Small intestine (tissue), 7 donors: ENCODE data around the gene SLC12A3. TPM values are rescaled to one million over a fixed set of nuclear protein-coding genes. Genes with fewer than 3 reads are reported as not detected.
A peak's percentile ranks its signal among the peaks of the same experiment; 100 is the strongest.
"Not testable (repeated sequence)": the region's sequence is repeated elsewhere in the genome, so short reads cannot be mapped to it uniquely, and the experiment has no call there.

ENCODE experiments used
- DNase-seq, 2 donors: peaks; one replicate each; pipeline versions ENCODE4 v3.0.0 to v3.0.0-alpha.2; 2013
- FAIRE-seq: peaks from 2 replicates; lab custom pipeline; 2012; peaks lifted over from hg19 to GRCh38; lab: Jason Lieb, UNC
- H3K27ac ChIP-seq, 3 donors: one replicate each; pipeline ENCODE4 v1.5.1; 2013; ENCODE audit warnings: low read length in 2 of 3, mild to moderate bottlenecking in 2 of 3, control low read depth in 1 of 3, inconsistent platforms in 1 of 3, low read depth in 1 of 3, moderate library complexity in 1 of 3
- H3K27me3 ChIP-seq, 3 donors: one replicate each; pipeline ENCODE4 v1.6.1; 2013; ENCODE audit warnings: low read length in 3 of 3, inconsistent platforms in 1 of 3; ENCODE audit not compliant: control insufficient read depth in 3 of 3, insufficient read depth in 3 of 3
- H3K36me3 ChIP-seq, 3 donors: one replicate each; pipeline ENCODE4 v1.6.1; 2013; ENCODE audit warnings: low read length in 3 of 3, inconsistent platforms in 1 of 3, low read depth in 1 of 3, mild to moderate bottlenecking in 1 of 3, moderate library complexity in 1 of 3; ENCODE audit not compliant: control insufficient read depth in 3 of 3, insufficient read depth in 2 of 3
- H3K4me1 ChIP-seq, 3 donors: one replicate each; pipeline ENCODE4 v1.6.1; 2013; ENCODE audit warnings: low read length in 2 of 3, inconsistent platforms in 1 of 3, low read depth in 1 of 3, mild to moderate bottlenecking in 1 of 3, moderate library complexity in 1 of 3; ENCODE audit not compliant: control insufficient read depth in 3 of 3, insufficient read depth in 2 of 3
- H3K4me3 ChIP-seq, 3 donors: one replicate each; pipeline ENCODE4 v1.5.1; 2013; ENCODE audit warnings: low read length in 3 of 3, control low read depth in 1 of 3, inconsistent platforms in 1 of 3, low read depth in 1 of 3, mild to moderate bottlenecking in 1 of 3, moderate library complexity in 1 of 3
- H3K9me3 ChIP-seq, 2 donors: one replicate each; pipeline ENCODE4 v1.6.1; 2013; ENCODE audit warnings: low read depth in 1 of 2, low read length in 1 of 2; ENCODE audit not compliant: control insufficient read depth in 2 of 2, insufficient read depth in 1 of 2
- WGBS, 3 donors: extraction: QIAGEN DNeasy Blood & Tissue Kit; methylation state at CpG; one replicate each; pipeline ENCODE4 v1.1.7; 2013; 5-methylcytosine and 5-hydroxymethylcytosine counted together
- polyA plus RNA-seq, 4 donors: library from polyadenylated mRNA; stranded (reverse) in 3 of 4; unstranded in 1 of 4; fragments of 200-250 nt in 3 of 4; fragments of 120-200 nt in 1 of 4; gene quantifications; one replicate each; pipeline versions ENCODE4 v1.2.1 to v1.2.3, GENCODE V29; 2013
- donor health status: healthy with polysubstance abuse.
- donor health status: control.
- donor health status: control.
- donor health status: Bipolar disorder and iron deficiency.
- donor health status: healthy.

Gene SLC12A3
- polyA plus RNA-seq, 4 donors, result 0.04 TPM; not detected in 2

- Histone ChIP-seq H3K4me1 (peaks cover 0 to 18% (median 0%) of the 10 kb centered on the region in 3 donors), H3K27me3 (no peaks in the 10 kb centered on the region), H3K4me3 (peak overlapping the region; percentile 93 to 100 (median 96)), H3K9me3 (no peaks in the 10 kb centered on the region), H3K36me3 (peaks cover 6 to 9% (median 6%) of the 10 kb centered on the region in 3 donors), H3K27ac (peak overlapping the region; percentile 96 to 99 (median 98))
- WGBS, 3 donors, result 1 to 2% (median 1%) methylated on average over 22 to 25 of the region's 25 CpGs
- DNase-seq (peak; percentile 88), FAIRE-seq (no peak)
Measured at GRCh38 chr16:56932721-56933619, 68.0 kb downstream of the SLC12A3 start.

GRCh38 chr16:56933828-56934598, 69.0 kb downstream of the SLC12A3 start:
- FAIRE-seq (no peak), DNase-seq (no peak)
- no peak overlapping the region for H3K27ac ChIP-seq
- no peaks in the 10 kb centered on the region for H3K27me3 ChIP-seq
- no peaks in the 10 kb centered on the region for H3K9me3 ChIP-seq
- WGBS, 3 donors, result 10 to 11% (median 10%) methylated on average over 8 of the region's 8 CpGs
- H3K4me3 ChIP-seq, result peak overlapping the region; percentile 32 to 96 (median 93)
- peaks cover 11 to 16% (median 15%) of the 10 kb centered on the region in 3 donors for H3K36me3 ChIP-seq
- peaks cover 0 to 18% (median 0%) of the 10 kb centered on the region in 3 donors for H3K4me1 ChIP-seq

- H3K9me3 ChIP-seq, H3K27me3 ChIP-seq, DNase-seq, H3K27ac ChIP-seq, FAIRE-seq: not testable (repeated sequence)
- WGBS, 3 donors, result 50 to 67% (median 54%) methylated on average over 8 of the region's 8 CpGs
- H3K4me3 ChIP-seq, result peak overlapping the region in 2 of 3 donors; percentile 93 to 96
- peaks cover 12 to 19% (median 19%) of the 10 kb centered on the region in 3 donors for H3K36me3 ChIP-seq
- peaks cover 0 to 18% (median 0%) of the 10 kb centered on the region in 3 donors for H3K4me1 ChIP-seq
Measured at GRCh38 chr16:56934599-56935145, 69.7 kb downstream of the SLC12A3 start.

GRCh38 chr16:56935201-56935600, 70.2 kb downstream of the SLC12A3 start:
- no peak for DNase-seq
- H3K27ac ChIP-seq, result no peak overlapping the region
- H3K4me3 ChIP-seq, result peak overlapping the region in 1 of 3 donors; percentile 35
- H3K36me3 ChIP-seq, result peaks cover 17 to 24% (median 22%) of the 10 kb centered on the region in 3 donors
- H3K9me3 ChIP-seq, result no peaks in the 10 kb centered on the region
- WGBS, 3 donors, result 38 to 47% (median 39%) methylated on average over 5 of the region's 5 CpGs
- no peak for FAIRE-seq
- H3K27me3 ChIP-seq, result no peaks in the 10 kb centered on the region
- peaks cover 0 to 18% (median 0%) of the 10 kb centered on the region in 3 donors for H3K4me1 ChIP-seq

GRCh38 chr16:56936491-56936890, 71.5 kb downstream of the SLC12A3 start:
- Histone ChIP-seq H3K36me3 (peaks cover 21 to 34% (median 28%) of the 10 kb centered on the region in 3 donors), H3K9me3 (no peaks in the 10 kb centered on the region), H3K4me1 (peaks cover 0 to 7% (median 0%) of the 10 kb centered on the region in 3 donors), H3K27ac (no peak overlapping the region), H3K27me3 (no peaks in the 10 kb centered on the region), H3K4me3 (no peak overlapping the region)
- DNase-seq, result no peak
- FAIRE-seq, result no peak
- WGBS, 3 donors, result 68 to 78% (median 75%) methylated on average over 5 of the region's 5 CpGs

GRCh38 chr16:56936950-56937349, 71.9 kb downstream of the SLC12A3 start:
- Histone ChIP-seq H3K27ac (no peak overlapping the region), H3K9me3 (no peaks in the 10 kb centered on the region), H3K4me1 (peaks cover 0 to 5% (median 0%) of the 10 kb centered on the region in 3 donors), H3K4me3 (no peak overlapping the region), H3K36me3 (peaks cover 23 to 36% (median 32%) of the 10 kb centered on the region in 3 donors), H3K27me3 (no peaks in the 10 kb centered on the region)
- FAIRE-seq (no peak), DNase-seq (no peak)
- 75 to 90% (median 84%) methylated on average over 5 of the region's 5 CpGs for WGBS, 3 donors

GRCh38 chr16:56938664-56939513, 73.9 kb downstream of the SLC12A3 start:
- DNase-seq (no peak), FAIRE-seq (no peak)
- Histone ChIP-seq H3K9me3 (no peaks in the 10 kb centered on the region), H3K4me1 (peaks cover 0 to 5% (median 0%) of the 10 kb centered on the region in 3 donors), H3K27ac (peak overlapping the region in 2 of 3 donors; percentile 41 to 73), H3K4me3 (no peak overlapping the region), H3K27me3 (no peaks in the 10 kb centered on the region), H3K36me3 (peaks cover 32 to 50% (median 38%) of the 10 kb centered on the region in 3 donors)
- WGBS, 3 donors, result 63 to 73% (median 71%) methylated on average over 8 of the region's 8 CpGs
